GM21390 (cell line): ENCODE data around the gene LRRC41.

ENCODE experiments used
- ATAC-seq: cut with Tn5 transposase; IDR thresholded peaks from one replicate; pipeline ENCODE4 v1.9.1; 2021; ENCODE audit not compliant: unreplicated experiment

Gene LRRC41

GRCh38 chr1:46288485-46289133 lies 14.8 kb downstream of the LRRC41 start:
- no peak for ATAC-seq

- no peak for ATAC-seq
Observed at GRCh38 chr1:46285730-46286477, 17.5 kb downstream of the LRRC41 start.

- no peak for ATAC-seq
Observed at GRCh38 chr1:46284597-46285564, 18.5 kb downstream of the LRRC41 start.

GRCh38 chr1:46284058-46284457 lies 19.4 kb downstream of the LRRC41 start:
- ATAC-seq = no peak

GRCh38 chr1:46281021-46281420 lies 22.4 kb downstream of the LRRC41 start:
- ATAC-seq = no peak

GRCh38 chr1:46280092-46280491 lies 23.3 kb downstream of the LRRC41 start:
- ATAC-seq = no peak

GRCh38 chr1:46278807-46279206 lies 24.6 kb downstream of the LRRC41 start:
- no peak for ATAC-seq

GRCh38 chr1:46277658-46278373 lies 25.6 kb downstream of the LRRC41 start:
- no peak for ATAC-seq

GRCh38 chr1:46275030-46275337 lies 28.4 kb downstream of the LRRC41 start:
- no peak for ATAC-seq

GRCh38 chr1:46274225-46275029 lies 29.0 kb downstream of the LRRC41 start:
- ATAC-seq = no peak

GRCh38 chr1:46268578-46268977 lies 34.8 kb downstream of the LRRC41 start:
- ATAC-seq = no peak

- no peak for ATAC-seq
Observed at GRCh38 chr1:46263146-46263545, 40.3 kb downstream of the LRRC41 start.

- ATAC-seq = no peak
Observed at GRCh38 chr1:46262508-46262907, 40.9 kb downstream of the LRRC41 start.

GRCh38 chr1:46256523-46256922 lies 46.9 kb downstream of the LRRC41 start:
- ATAC-seq = no peak

- no peak for ATAC-seq
Observed at GRCh38 chr1:46254668-46255067, 48.7 kb downstream of the LRRC41 start.

GRCh38 chr1:46248122-46248920 lies 55.1 kb downstream of the LRRC41 start:
- no peak for ATAC-seq

- ATAC-seq = peak; percentile 89
Observed at GRCh38 chr1:46247436-46248121, 55.8 kb downstream of the LRRC41 start, which contains the start of gene RAD54L. TSS of gene RAD54L (plus strand) at chr1:46247763. CDS start at chr1:46248406, 643 bp downstream.

GRCh38 chr1:46246548-46247435 lies 56.6 kb downstream of the LRRC41 start:
- peak; percentile 56 for ATAC-seq
